ENCODE results near the gene SDC4. TPM values are rescaled to one million over a fixed set of nuclear protein-coding genes. Genes with fewer than 3 reads are reported as not detected.

Gene SDC4
- total RNA-seq, 4 donors from 2014 or later: 60.7 to 140 (median 94.3) TPM

DNA sequence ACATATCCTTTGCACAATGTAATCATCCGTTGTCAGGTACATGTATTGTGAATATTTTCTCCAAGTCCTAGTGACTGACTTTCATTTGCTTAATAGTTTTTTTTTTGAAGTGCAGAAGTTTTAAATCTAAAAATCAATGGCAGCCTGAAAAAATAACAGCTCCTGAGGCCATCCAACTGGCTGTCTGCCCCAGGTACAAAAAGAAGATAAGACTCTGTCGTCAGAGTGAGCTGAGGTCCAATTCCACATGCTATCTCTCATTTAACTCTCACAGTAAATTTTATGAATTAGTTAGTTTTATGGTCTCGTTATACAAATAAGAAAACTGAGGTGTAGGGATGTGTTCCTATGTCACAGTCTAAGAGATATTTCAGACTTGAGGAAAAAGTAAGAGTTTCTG, 72.9 kb downstream of the SDC4 start:
- no peaks in the 10 kb centered on the region for H3K4me1 ChIP-seq
- peaks cover 21% of the 10 kb centered on the region for H3K27me3 ChIP-seq
- H3K4me3 ChIP-seq: no peak overlapping the region
- DNase-seq: no peak
- TF ChIP-seq POLR2AphosphoS5 (IDR thresholded peaks at IDR 0.05) (no peak), POLR2A (IDR thresholded peaks at IDR 0.05) (no peak), EP300 (IDR thresholded peaks at IDR 0.05; ENCODE audit: low read depth) (no peak)
- TF ChIP-seq, protein P1, sequence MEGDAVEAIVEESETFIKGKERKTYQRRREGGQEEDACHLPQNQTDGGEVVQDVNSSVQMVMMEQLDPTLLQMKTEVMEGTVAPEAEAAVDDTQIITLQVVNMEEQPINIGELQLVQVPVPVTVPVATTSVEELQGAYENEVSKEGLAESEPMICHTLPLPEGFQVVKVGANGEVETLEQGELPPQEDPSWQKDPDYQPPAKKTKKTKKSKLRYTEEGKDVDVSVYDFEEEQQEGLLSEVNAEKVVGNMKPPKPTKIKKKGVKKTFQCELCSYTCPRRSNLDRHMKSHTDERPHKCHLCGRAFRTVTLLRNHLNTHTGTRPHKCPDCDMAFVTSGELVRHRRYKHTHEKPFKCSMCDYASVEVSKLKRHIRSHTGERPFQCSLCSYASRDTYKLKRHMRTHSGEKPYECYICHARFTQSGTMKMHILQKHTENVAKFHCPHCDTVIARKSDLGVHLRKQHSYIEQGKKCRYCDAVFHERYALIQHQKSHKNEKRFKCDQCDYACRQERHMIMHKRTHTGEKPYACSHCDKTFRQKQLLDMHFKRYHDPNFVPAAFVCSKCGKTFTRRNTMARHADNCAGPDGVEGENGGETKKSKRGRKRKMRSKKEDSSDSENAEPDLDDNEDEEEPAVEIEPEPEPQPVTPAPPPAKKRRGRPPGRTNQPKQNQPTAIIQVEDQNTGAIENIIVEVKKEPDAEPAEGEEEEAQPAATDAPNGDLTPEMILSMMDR (IDR thresholded peaks at IDR 0.05): no peak
- no peaks in the 10 kb centered on the region for H3K9me3 ChIP-seq
- no peaks in the 10 kb centered on the region for H3K36me3 ChIP-seq
- WGBS, 2 donors (ENCODE audit: low coverage in 1 of 2): 41 to 58% methylated on average over 3 of the region's 3 CpGs
- in situ Hi-C loops (cut with MboI; ENCODE audit: low pct_ligation_motif_present in 1 of 4, low pct_unique_long_range_greater_than_20kb in 1 of 4, low sequenced_read_pairs in 3 of 4) (loop anchor here in 2 of 4 donors (25.0 kb wide), 3 partner anchors 163 to 263 kb away; partner anchors contain the start of genes KCNS1 (in 1 of the 2), WFDC12 (in 1 of the 2) and WFDC5 (in 1 of the 2)), intact Hi-C loops (cut with DNase I; ENCODE audit: low total_unique reads) (no loop called here)
- H3K27ac ChIP-seq: no peak overlapping the region

Other genes starting within 250 kb of the SDC4 start
- under 1 TPM in 2 of 4 donors, not detected in 2; 0.55 to 0.64 TPM for gene KCNS1, start 247.3 kb downstream of the SDC4 start, total RNA-seq
- gene WFDC5, start 233.2 kb downstream of the SDC4 start, total RNA-seq: not detected
- under 1 TPM in 1 of 4 donors, not detected in 3; 0.68 TPM for gene WFDC12, start 224.0 kb downstream of the SDC4 start, total RNA-seq
- 100 to 1,000 TPM in 3 of 4 donors, not detected in 1; 197 to 285 (median 250) TPM for gene PI3, start 173.5 kb downstream of the SDC4 start, total RNA-seq
- under 1 TPM in 1 of 4 donors, not detected in 3; 0.27 TPM for gene SEMG1, start 141.4 kb downstream of the SDC4 start, total RNA-seq
- gene SEMG2, start 127.1 kb downstream of the SDC4 start, total RNA-seq: not detected
- 10 to 100 TPM; 16.1 to 90.3 (median 48.2) TPM for gene SLPI, start 93.9 kb downstream of the SDC4 start, total RNA-seq
- not detected for gene RBPJL, start 41.6 kb downstream of the SDC4 start, total RNA-seq
- gene MATN4, start 40.1 kb downstream of the SDC4 start, total RNA-seq: not detected
- 10 to 100 TPM in 3 of 4 donors, 1 to 10 TPM in 1; 5.6 to 64.7 (median 38.4) TPM for gene SYS1, start 14.7 kb upstream of the SDC4 start, total RNA-seq
- gene TP53TG5, start 29.9 kb upstream of the SDC4 start, total RNA-seq: under 1 TPM in 1 of 4 donors, not detected in 3; 0.14 TPM
- gene DBNDD2, start 59.9 kb upstream of the SDC4 start, total RNA-seq: 100 to 1,000 TPM in 1 of 4 donors, 10 to 100 TPM in 3; 74.5 to 122 (median 84.9) TPM
- gene PIGT, start 67.7 kb upstream of the SDC4 start, total RNA-seq: 100 to 1,000 TPM in 2 of 4 donors, 10 to 100 TPM in 2; 88.3 to 321 (median 108) TPM
- gene WFDC2, start 121.3 kb upstream of the SDC4 start, total RNA-seq: 100 to 1,000 TPM in 1 of 4 donors, 10 to 100 TPM in 3; 11.0 to 325 (median 38.8) TPM
- not detected for gene SPINT3, start 167.2 kb upstream of the SDC4 start, total RNA-seq
- not detected for gene WFDC6, start 191.1 kb upstream of the SDC4 start, total RNA-seq
- gene EPPIN, start 199.0 kb upstream of the SDC4 start, total RNA-seq: not detected
- gene WFDC8, start 230.9 kb upstream of the SDC4 start, total RNA-seq: not detected